HG03460 (cell line): ENCODE measurements around the gene MPRIP.

Source experiments
- ATAC-seq: cut with Tn5 transposase; IDR thresholded peaks from one replicate; pipeline ENCODE4 v1.9.1; 2021; ENCODE audit not compliant: unreplicated experiment

Gene MPRIP

DNA sequence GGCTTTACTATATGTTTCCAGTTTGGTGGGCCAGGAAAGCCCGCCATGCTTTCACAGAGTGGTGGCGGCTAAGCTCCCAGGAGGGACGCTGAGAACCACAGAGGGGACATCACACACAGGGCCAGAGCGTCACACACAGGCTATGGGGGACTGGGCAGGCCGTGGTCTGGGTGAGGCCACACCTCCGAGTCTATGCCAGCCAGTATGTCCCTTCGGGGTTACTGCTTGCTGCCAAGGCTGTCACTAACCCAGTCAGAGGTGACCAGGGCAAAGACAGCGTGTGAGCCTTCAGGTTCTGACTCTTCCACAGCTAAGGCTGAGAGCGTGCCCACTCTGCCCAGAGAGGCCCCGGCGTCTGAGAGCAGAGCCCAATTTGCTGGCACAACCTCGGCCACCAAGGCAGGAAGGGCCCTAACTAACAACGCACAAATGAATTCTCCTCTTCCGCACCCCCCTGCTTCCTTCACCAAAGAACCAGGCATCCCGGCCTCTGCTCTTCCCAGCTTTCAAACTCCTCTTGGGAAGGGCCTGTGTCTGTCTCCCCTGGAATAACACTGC is 161.0 kb downstream of the MPRIP start:
- ATAC-seq, result no peak

GRCh38 chr17:17204041-17204591 is 161.9 kb downstream of the MPRIP start:
- no peak for ATAC-seq

DNA sequence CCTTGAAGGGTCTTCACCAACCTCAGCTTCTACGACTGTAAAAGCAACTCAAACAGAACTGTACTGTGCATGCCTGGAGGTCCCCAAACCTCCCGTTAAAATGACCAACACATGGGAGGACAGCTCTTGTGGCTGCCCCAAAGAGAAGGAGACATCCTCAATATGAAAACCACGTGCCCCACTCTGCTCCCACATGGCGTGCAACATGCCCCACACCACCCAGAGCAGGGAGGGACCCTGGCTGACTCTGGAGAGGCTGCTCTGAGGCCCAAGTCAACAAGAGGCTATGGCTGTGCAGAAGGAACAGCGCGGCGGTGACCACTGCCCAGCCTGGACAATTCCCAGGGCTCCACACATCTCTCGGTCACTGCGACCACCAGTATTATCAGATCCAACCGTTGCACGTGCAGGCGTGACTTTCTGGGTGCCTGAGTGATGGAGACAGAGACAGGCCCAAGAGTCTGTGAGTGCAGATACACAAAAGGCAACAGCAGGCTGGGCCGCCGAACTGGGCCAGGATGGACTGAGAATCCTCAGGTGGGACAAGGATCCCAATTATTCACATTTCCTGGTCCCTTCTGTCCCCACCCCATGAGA is 162.5 kb downstream of the MPRIP start:
- no peak for ATAC-seq

- no peak for ATAC-seq
Observed at GRCh38 chr17:17205368-17206123, 163.3 kb downstream of the MPRIP start.

- no peak for ATAC-seq
Observed at GRCh38 chr17:17206124-17206912, 164.1 kb downstream of the MPRIP start, which contains the start of gene PLD6. Gene PLD6, minus strand, starts transcription at chr17:17206333. Its CDS starts 47 bp downstream, at chr17:17206286.

- no peak for ATAC-seq
Observed at GRCh38 chr17:17206913-17207335, 164.7 kb downstream of the MPRIP start.

- no peak for ATAC-seq
Observed at GRCh38 chr17:17207998-17208397, 165.7 kb downstream of the MPRIP start.

GRCh38 chr17:17213775-17214174 is 171.5 kb downstream of the MPRIP start:
- ATAC-seq, result no peak

- ATAC-seq, result no peak
Observed at GRCh38 chr17:17214646-17215436, 172.6 kb downstream of the MPRIP start.

DNA sequence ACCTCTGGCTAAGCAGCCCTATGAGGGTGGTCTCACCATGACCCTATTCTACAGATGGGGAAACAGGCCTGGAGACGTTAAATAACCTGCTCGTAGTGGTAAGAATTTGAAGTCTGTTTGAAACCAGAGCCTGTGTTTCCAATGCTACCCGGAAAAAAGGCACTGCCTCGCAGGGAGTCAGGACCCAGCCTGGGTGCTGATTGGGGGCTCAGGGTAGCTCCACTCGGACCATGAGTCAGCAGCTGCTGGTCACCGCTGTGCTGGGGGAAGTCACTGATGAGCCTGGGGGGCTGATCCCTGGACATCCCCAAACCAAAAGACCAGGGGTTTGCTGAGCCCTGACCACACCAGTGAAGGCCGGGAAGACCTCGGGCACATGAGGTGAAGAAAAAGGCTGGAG is 173.3 kb downstream of the MPRIP start:
- ATAC-seq, result no peak

DNA sequence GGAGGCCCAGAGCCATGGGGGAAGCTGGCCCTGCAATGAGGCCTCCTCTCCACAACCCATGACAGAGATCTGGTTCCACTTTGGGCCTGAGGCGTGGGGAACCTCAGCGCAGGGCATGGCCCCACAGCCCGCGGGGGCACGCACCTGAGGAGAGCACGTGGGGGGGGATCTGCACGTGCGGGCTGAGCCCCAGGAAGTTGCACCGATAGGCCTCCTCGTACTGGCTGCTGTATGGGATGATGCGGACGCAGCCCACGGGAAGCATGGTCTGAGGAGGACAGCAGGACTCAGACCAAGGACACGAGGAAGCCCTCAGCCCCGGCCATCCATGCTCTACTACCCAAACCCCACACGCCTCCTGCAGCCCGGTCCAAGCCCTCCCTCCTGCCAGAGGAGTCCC is 174.0 kb downstream of the MPRIP start:
- no peak for ATAC-seq

DNA sequence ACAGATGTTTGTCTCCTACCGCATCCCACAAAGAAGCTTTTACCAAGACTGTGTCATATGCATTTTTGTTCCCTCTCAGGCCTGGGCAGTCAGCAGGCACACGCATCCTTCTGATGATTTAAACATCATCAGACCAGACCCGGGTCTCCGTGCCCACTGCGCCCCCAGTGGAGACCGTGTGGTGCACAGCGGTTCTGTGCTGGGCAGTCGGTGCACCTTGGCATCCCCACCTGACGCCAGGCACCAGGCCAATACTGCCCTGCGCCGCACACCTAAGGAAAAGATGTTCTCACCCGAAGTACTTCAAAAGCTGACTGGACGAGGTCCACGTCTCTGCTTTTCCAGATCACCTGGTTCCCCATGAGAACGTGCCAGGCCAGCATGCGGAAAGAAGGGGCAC is 174.5 kb downstream of the MPRIP start:
- no peak for ATAC-seq

DNA sequence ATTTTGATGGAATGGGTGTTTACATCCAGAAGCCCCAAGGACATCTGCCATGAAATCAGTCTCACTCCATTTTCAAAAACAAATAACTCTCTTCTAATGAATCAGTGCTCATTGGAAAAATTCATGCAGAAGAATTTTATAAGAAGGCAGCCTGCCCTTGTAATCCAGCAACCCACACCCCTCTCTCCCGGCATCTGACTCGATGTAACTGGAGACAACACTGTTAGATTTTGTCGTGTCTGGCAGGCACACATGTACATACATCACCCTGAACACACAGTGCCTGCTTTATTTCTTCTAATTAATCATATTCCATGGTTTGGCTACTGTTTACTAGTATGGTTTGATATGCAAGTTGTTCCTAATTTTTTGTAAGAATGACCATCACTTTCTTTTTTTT is 175.7 kb downstream of the MPRIP start:
- no peak for ATAC-seq

GRCh38 chr17:17220529-17220928 is 178.3 kb downstream of the MPRIP start:
- ATAC-seq, result no peak

GRCh38 chr17:17221329-17221728 is 179.1 kb downstream of the MPRIP start:
- no peak for ATAC-seq

DNA sequence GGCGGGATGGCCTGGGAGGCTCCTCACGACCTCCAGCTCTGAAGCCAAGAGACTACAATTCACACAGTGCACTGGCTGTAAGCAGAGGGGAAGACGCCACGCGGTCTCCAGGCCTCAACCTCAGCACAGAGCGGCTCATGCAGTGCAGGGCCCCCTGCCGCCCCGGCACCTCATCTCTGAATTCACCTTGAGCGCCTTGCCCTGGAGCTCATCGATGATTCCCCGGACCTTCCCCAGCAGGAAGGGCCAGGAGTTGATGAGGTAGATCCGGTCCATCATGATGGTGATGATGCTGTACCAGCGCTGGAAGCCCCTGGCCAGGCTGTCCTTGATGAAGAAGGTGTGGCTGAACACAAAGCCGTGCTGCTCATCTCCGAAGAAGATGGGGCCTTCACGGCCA is 181.5 kb downstream of the MPRIP start:
- no peak for ATAC-seq

DNA sequence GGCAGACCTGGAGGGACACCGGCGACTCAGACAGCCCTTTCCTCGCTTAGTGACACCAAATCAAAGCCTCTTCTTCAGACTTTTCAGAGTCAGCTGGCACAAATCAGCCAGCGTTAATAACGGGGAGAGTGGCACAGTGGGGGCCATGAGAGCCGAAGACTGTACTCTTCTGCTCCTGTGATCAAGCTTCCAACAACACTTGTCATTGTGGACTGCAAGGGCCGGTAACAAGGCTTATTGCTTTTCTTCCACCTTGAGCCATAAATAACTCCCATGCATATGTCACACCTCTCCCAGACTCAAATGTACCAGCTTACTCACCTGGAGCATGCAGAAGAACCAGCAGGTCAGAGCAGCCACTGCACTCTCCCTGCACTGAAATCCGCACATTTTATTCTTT is 181.9 kb downstream of the MPRIP start:
- no peak for ATAC-seq

GRCh38 chr17:17225901-17226300 is 183.6 kb downstream of the MPRIP start:
- no peak for ATAC-seq

DNA sequence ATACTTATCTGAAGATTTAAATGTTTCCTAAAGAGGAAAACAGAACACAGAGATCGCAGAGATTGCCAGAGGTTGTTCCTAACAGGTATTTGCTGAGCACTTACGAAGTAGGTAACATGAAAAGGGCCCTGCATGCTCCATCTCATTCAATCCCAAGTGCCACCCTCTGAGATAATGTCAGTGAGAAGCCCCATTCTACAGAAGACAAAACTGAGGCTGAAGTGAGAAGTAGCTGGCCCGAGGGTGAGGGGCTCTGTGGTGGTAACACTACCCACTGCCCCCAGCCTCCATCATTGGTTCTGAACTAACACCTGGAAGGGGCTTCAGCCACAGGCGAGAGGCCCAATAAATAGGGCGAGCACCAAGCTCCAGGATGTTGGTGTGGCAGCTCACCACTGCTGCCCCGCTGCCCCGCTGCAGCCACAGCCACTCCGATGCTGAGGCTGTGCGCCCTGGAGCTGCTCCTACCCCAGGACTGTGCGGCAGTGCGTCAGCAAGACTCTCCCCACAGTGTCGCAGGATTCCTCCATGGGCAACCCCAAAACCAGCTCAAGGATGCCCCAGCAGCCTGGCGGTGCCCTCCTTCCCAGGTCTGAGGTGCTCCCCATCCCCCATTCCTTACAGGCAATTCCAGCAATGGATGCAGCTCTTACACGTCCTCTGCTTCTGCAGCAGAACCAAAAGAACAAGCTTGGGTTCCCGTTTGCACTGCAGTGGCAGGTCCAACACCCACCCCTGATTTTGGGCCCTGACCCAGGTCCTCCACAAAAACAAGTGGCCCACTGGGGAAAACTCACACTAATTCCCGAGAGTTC is 184.4 kb downstream of the MPRIP start:
- ATAC-seq, result no peak
